GM10847 (cell line): ENCODE measurements around the gene RAPGEF1.

Experiments
- POLR2A ChIP-seq: IDR thresholded peaks from 2 replicates; pipeline ENCODE4 v1.6.1; 2011; ENCODE audit not compliant: insufficient read length; ENCODE audit errors: extremely low read depth

Gene RAPGEF1

GRCh38 chr9:131721076-131721475 is 18.8 kb downstream of the RAPGEF1 start:
- no peak for TF ChIP-seq POLR2A

DNA sequence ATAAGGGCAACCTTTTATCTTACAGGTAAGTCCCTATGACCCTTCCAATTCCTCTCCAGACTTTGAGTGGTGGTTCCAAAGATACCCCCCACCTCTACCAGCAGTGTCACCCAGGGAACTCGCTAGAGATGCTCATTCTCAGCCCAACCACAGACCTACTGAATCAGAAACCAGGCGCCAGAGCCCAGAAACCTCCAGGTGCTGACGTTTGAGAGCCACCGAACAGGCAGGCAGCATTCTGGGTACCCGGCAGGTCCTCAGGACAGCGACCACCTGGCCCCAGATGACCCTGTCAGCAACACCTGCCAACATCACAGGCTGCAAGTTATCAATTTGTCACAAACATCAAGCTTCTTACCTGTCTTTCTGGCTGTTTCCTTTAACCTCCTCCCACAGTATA is 19.5 kb downstream of the RAPGEF1 start:
- TF ChIP-seq POLR2A: no peak

DNA sequence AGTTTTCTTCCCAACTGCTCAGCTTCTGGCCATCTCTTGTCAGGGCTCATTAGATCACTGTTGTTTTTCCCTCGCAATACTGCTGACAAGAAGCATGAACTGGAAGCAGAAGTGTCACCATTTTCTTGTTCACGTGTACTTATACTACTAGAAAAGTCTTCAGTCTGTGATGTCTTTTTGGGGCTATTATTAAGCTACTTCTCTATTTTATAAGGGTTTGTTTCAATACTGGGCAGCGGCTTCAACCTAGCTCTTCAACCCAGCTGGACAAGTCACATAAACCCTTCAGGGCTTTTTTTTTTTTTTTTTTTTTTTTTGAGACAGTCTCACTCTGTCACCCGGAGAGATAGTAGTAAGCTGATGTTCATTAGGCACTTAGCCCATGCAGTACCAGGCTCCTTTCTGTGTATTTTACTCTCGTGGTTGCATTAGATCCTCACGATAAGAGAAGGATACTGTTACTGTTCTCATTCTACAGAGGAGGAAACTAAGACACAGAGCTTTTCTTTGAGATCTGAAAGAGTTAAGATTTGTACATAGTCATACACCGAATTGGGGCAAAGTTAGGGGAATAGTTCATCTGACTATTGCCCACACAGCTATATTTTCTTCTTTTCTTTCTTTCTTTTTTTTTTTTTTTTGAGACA is 20.5 kb downstream of the RAPGEF1 start:
- TF ChIP-seq POLR2A: no peak

- TF ChIP-seq POLR2A: no peak
Measured at GRCh38 chr9:131717719-131718460, 22.0 kb downstream of the RAPGEF1 start.

- TF ChIP-seq POLR2A: no peak
Measured at GRCh38 chr9:131715906-131716305, 24.0 kb downstream of the RAPGEF1 start.

DNA sequence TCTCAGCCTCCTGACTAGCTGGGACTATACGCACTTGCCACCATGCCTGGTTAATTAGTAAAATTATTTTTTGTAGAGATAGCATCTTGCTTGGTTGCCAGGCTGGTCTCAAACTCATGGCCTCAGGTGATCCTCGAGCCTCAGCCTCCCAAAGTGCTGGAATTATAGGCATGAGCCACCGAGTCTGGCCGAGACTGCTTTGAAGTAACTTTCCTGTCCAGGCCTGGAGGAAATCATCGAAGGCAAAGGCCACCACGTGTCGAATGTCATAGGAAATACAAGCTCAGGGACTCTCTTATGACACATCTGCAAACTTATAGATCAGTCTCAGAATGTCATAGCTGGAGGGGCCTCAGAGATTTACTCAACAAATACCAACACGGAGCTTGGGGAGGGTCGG is 25.1 kb downstream of the RAPGEF1 start:
- no peak for TF ChIP-seq POLR2A

DNA sequence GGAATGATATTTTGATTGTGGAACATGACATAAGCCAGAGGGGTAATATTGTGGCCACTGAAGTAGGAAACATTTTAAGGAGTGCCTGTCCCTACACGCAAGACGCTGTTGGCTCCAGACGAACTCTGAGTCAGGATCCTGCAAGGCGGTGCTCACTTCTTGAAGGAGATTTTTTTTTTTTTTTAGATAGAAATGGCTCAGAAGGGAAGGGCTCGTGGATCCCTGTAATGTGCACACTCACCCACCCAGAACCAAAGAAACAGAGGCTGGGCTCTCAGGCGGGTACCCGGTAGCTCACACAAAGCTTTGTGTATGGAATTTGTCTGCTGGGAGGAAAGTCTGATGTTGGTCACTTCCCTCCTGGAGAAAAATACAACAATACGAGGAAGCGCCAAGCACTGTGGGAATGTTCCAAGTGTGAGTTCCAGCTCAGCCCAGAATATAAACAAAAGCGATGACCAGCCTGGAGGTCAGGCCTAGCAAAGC is 25.7 kb downstream of the RAPGEF1 start:
- TF ChIP-seq POLR2A: no peak

GRCh38 chr9:131713016-131713415 is 26.9 kb downstream of the RAPGEF1 start:
- no peak for TF ChIP-seq POLR2A

DNA sequence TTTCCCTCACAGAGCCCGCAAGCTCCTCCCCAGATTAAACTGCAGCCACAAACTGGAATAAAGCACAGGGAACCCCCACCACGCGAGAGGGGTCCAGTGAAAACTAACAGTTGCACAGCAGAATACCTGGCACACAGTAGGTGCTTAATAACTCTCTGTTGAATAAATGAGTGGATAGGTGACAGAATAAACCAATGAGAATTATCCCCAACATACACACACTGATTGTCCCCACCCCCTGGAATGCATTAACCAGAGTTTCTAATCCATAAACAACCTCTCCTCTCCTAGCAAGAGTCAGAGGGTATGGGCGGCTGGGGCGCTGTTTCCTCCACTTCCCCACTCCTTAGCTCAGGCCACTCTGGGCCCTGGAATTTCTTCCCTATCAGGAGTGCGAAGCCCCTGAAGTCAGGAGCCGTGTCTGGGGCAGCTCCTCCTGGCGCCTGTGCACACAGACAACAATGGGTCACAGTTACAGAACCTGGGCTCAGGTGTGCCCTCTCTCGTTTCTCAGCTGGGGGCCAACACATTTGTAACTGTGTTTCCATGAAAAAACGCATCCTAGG is 27.6 kb downstream of the RAPGEF1 start:
- TF ChIP-seq POLR2A: no peak

DNA sequence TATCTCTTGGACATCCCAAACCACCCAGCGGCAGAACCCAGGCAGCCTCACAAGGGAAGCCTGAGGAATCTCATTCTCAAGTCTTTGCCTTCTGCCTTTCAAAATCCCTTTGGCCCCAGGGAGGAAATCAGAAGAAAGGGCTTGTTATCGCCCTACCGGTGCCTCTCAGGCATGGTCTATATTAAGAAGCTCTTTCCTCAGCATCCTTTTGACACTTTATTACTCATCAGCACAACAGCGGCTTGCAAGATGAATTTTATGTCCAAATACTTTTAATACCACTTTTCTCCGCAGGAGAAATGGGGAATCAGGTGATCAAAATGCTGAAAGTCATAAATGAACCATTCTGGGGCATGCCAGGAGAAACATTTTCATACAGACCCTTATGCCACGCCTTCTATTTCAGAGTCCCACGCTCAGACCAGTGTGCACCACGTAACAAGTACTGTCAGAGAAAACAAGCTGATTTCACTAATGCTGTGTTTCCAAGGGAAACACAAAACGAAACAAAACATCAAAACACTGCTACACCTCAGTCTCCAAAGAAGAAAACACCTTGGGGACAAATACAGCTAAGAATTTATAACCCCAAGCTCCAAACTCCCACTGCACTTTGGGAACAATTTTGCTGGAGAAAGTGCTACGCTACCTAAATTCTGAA is 30.0 kb downstream of the RAPGEF1 start:
- no peak for TF ChIP-seq POLR2A

DNA sequence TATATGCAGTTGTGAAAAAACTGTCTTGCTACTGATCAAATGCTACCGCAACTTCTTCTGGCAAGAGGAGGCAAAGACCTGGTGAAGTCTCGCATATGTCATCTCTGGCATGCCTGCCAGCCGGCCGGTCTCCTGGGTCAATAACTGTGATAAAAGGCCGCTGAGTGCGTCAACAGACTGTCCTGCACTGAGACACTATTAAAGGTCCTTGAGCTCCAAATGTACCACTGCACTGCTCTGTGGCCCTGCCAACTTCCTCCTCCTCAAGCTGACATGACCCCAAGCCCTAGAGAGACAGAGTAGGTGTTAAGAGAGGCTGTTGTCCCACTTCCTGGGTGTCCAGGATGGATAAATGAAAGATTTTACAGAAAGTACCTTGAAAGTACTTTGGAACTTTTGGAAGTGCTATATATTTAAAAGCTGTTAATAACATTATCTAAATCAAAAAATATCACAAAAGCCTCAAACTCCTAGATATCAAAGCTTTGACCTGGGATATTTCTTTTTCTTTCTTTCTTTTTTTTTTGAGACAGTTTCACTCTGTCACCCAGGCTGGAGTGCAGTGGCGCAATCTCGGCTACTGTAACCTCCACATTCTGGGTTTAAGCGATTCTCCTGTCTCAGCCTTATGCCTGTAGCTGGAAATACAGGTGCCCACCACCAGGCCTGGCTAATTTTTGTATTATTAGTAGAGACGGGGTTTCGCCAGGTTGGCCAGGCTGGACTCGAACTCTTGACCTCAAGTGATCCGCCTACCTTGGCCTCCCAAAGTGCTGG is 31.5 kb downstream of the RAPGEF1 start:
- no peak for TF ChIP-seq POLR2A

DNA sequence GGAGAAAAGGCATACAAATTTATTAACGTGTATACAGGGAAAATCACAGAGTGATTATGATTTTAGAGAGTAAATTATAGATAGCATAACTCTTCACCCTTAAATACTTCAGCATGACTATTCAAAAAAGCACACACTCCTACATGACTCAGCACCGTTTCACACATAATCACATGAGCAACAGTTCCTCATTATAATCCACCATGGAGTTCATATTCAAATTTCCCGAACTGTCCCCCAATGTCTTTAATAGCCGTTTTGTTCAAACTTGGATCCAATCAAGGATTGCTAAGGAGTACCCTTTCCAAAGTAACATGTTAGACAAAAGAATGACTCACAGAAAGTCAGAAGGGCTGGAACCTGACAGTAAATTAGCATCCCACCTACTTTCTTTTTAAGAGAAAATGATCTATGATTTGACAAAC is 32.1 kb downstream of the RAPGEF1 start:
- TF ChIP-seq POLR2A: no peak

- TF ChIP-seq POLR2A: no peak
Measured at GRCh38 chr9:131707050-131707449, 32.8 kb downstream of the RAPGEF1 start.

GRCh38 chr9:131706608-131706970 is 33.3 kb downstream of the RAPGEF1 start:
- TF ChIP-seq POLR2A: no peak

- TF ChIP-seq POLR2A: no peak
Measured at GRCh38 chr9:131704988-131705387, 34.9 kb downstream of the RAPGEF1 start.
